ENCODE results near the gene ANO7. TPM values are rescaled to one million over a fixed set of nuclear protein-coding genes. Genes with fewer than 3 reads are reported as not detected.

ANO7 gene
- total RNA-seq, 1 donor from 2014 or later, result 16.1 TPM

DNA sequence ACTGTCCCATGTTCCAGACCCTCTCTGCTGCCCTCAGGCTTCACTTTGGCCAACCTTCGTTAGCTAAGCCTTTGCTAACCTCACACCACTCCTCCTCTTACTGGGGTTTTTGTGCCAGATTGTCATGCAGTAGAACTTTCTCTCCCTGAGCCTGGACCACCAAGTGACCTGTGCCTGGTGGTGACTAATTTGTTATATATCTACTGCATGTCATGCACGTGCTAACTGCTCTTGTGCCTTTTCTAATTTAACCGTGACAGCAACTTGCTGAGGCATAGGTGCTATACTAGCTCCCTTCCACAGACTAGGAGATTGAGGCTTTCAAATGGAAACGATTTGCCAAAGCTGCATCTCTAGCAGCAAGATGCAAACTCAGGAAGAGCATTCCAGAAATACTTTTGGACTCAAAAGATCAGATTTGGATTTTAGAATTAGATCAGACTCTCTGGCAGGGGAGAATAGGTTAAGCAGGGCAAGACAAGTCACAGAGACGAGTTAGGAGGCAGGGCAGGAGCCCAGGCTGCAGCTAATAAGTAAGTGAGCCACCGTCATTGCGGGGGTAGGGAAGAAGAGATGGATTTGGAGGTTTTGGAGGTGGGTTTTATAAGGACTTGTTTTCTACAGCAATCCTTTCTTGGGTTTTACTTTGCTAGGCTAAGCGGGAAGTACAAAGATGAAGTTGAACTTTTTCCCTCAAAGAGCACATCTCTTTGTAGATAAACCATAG is 36.4 kb upstream of the ANO7 start:
- Mint-ChIP-seq H3K27ac (ENCODE audit: unreplicated experiment) (no peak overlapping the region), H3K9me3 (ENCODE audit: unreplicated experiment) (no peaks in the 10 kb centered on the region), H3K4me1 (ENCODE audit: unreplicated experiment) (peaks cover 26% of the 10 kb centered on the region), H3K4me3 (ENCODE audit: unreplicated experiment) (peak overlapping the region; percentile 99), H3K27me3 (ENCODE audit: unreplicated experiment) (peaks cover 22% of the 10 kb centered on the region), H3K36me3 (ENCODE audit: low read depth, unreplicated experiment) (peaks cover 4% of the 10 kb centered on the region)
- no peak for DNase-seq (ENCODE audit: low spot score)
- TF ChIP-seq, protein P1, sequence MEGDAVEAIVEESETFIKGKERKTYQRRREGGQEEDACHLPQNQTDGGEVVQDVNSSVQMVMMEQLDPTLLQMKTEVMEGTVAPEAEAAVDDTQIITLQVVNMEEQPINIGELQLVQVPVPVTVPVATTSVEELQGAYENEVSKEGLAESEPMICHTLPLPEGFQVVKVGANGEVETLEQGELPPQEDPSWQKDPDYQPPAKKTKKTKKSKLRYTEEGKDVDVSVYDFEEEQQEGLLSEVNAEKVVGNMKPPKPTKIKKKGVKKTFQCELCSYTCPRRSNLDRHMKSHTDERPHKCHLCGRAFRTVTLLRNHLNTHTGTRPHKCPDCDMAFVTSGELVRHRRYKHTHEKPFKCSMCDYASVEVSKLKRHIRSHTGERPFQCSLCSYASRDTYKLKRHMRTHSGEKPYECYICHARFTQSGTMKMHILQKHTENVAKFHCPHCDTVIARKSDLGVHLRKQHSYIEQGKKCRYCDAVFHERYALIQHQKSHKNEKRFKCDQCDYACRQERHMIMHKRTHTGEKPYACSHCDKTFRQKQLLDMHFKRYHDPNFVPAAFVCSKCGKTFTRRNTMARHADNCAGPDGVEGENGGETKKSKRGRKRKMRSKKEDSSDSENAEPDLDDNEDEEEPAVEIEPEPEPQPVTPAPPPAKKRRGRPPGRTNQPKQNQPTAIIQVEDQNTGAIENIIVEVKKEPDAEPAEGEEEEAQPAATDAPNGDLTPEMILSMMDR (IDR thresholded peaks at IDR 0.05; ENCODE audit: unreplicated experiment), result no peak

DNA sequence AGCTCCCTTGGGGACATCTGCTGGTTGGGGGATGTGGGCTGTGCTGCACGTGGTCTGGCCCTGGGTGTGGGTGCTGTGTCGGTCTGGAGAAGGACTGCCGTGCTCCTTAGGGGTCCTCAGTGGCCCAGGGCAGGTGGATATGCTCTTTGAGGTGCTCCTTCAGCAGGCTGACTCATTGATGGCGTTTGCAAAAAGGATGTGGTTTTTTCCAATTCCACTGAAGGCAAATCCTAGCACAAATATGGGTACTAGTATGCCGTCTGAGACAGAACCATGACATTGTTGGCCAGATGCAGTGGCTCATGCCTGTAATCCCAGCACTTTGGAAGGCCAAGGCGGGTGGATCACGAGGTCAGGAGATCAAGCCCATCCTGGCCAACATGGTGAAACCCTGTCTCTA is 34.9 kb upstream of the ANO7 start:
- no peaks in the 10 kb centered on the region for H3K9me3 Mint-ChIP-seq (ENCODE audit: unreplicated experiment)
- H3K36me3 Mint-ChIP-seq (ENCODE audit: low read depth, unreplicated experiment), result peaks cover 10% of the 10 kb centered on the region
- no peak overlapping the region for H3K27ac Mint-ChIP-seq (ENCODE audit: unreplicated experiment)
- peaks cover 28% of the 10 kb centered on the region for H3K4me1 Mint-ChIP-seq (ENCODE audit: unreplicated experiment)
- no peak for DNase-seq (ENCODE audit: low spot score)
- peaks cover 18% of the 10 kb centered on the region for H3K27me3 Mint-ChIP-seq (ENCODE audit: unreplicated experiment)
- no peak overlapping the region for H3K4me3 Mint-ChIP-seq (ENCODE audit: unreplicated experiment)
- TF ChIP-seq, protein P1 (IDR thresholded peaks at IDR 0.05; ENCODE audit: unreplicated experiment), result no peak

DNA sequence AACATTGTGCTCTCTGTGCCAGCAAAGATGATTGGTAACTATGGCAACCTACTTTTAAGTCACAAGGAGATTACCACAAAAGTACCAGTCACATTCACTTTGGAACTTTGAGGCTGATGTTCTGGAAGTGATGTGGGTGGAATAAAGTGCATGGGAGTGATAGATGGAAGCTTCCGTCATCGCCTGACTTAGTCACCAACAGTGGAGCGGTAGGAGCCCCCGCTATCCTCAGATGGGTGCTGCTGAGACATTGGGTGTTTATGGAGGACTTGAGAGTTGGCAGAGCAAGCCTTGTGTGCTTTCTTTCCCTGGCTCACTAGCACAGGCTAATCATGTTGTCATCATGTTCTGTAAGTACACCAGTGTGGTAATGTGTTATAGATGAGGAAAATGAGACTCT is 33.6 kb upstream of the ANO7 start:
- TF ChIP-seq, protein P1 (IDR thresholded peaks at IDR 0.05; ENCODE audit: unreplicated experiment), result no peak
- H3K27me3 Mint-ChIP-seq (ENCODE audit: unreplicated experiment), result peaks cover 17% of the 10 kb centered on the region
- no peaks in the 10 kb centered on the region for H3K9me3 Mint-ChIP-seq (ENCODE audit: unreplicated experiment)
- no peak for DNase-seq (ENCODE audit: low spot score)
- H3K4me3 Mint-ChIP-seq (ENCODE audit: unreplicated experiment), result no peak overlapping the region
- peaks cover 10% of the 10 kb centered on the region for H3K36me3 Mint-ChIP-seq (ENCODE audit: low read depth, unreplicated experiment)
- H3K27ac Mint-ChIP-seq (ENCODE audit: unreplicated experiment), result no peak overlapping the region
- peaks cover 28% of the 10 kb centered on the region for H3K4me1 Mint-ChIP-seq (ENCODE audit: unreplicated experiment)

DNA sequence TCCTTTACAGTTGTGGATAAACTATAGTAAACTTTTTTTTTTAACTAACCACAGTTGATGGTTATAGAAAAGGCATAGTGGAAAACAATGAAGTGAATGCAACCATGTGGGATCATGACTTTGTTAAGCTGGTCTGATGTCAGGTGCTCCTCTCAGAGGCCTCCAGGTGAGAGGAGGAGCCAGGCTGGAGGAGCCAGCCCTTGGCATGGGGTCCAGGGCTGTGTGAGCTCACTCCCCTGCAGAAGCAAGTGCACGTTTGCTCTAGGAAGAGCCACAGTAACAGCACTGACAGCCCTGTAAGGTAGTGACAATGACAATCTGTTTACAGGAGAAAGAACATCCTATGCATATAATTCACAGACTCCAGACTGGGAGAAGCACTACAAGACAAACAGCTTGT is 32.5 kb upstream of the ANO7 start:
- Mint-ChIP-seq H3K9me3 (ENCODE audit: unreplicated experiment) (no peaks in the 10 kb centered on the region), H3K27ac (ENCODE audit: unreplicated experiment) (no peak overlapping the region), H3K27me3 (ENCODE audit: unreplicated experiment) (peaks cover 11% of the 10 kb centered on the region), H3K4me1 (ENCODE audit: unreplicated experiment) (peaks cover 22% of the 10 kb centered on the region), H3K36me3 (ENCODE audit: low read depth, unreplicated experiment) (peaks cover 10% of the 10 kb centered on the region), H3K4me3 (ENCODE audit: unreplicated experiment) (no peak overlapping the region)
- TF ChIP-seq, protein P1 (IDR thresholded peaks at IDR 0.05; ENCODE audit: unreplicated experiment), result no peak
- no peak for DNase-seq (ENCODE audit: low spot score)

DNA sequence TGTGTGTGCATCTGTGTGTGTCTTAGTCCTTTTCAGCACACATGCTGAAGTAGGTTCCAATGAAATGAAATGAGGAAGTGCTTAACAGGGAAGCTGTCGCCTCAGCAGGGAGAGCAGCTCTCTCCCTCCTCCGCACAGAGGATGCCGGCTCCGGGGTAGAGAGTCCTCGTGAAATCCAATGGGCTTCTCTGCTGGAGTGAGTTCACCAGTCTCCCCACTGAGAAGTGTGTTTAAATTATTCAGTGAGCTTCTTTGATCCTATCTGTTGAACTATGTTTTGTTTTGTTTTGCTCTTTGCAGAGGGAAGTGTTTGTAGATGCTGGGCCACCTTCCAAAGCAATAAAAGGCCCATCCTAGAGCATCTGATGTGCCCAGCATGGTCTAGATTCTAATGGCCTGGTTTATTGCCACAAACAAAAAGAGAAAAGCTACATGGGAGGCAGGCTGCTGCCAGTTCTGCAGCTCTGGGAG is 31.5 kb upstream of the ANO7 start:
- no peaks in the 10 kb centered on the region for H3K9me3 Mint-ChIP-seq (ENCODE audit: unreplicated experiment)
- peaks cover 8% of the 10 kb centered on the region for H3K27me3 Mint-ChIP-seq (ENCODE audit: unreplicated experiment)
- peaks cover 15% of the 10 kb centered on the region for H3K4me1 Mint-ChIP-seq (ENCODE audit: unreplicated experiment)

More for the DNA sequence above, 31.5 kb upstream of the ANO7 start:
- H3K4me3 Mint-ChIP-seq (ENCODE audit: unreplicated experiment), result no peak overlapping the region
- DNase-seq (ENCODE audit: low spot score), result no peak
- peaks cover 10% of the 10 kb centered on the region for H3K36me3 Mint-ChIP-seq (ENCODE audit: low read depth, unreplicated experiment)
- TF ChIP-seq, protein P1 (IDR thresholded peaks at IDR 0.05; ENCODE audit: unreplicated experiment), result no peak
- no peak overlapping the region for H3K27ac Mint-ChIP-seq (ENCODE audit: unreplicated experiment)
